Measurements from ENCODE around the gene GUCY2C.

GUCY2C gene

DNA sequence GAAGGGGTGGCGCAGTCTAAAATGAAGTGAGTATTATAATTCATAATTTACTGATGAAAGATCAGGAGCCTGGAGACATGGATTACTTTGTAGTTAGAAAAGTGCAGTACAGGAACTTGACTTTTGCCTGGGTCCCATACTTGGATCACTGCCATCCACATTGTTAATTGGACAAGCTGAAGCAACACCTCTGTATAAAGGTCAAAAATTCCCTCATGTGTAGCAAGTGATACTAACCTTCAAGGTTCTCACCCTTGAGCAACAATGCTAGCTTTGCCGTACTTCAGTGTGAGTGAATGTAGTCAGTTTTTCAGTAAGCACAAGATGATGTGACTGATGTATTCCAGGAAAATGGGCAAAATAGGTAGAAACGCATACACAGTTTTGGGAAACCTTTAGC lies 84.1 kb downstream of the GUCY2C start:
- H3K27ac ChIP-seq, result no peak overlapping the region
- in situ Hi-C loops (cut with HindIII; ENCODE audit: low pct_ligation_motif_present, low sequenced_read_pairs), result no loop called here
- TF ChIP-seq, protein P1, sequence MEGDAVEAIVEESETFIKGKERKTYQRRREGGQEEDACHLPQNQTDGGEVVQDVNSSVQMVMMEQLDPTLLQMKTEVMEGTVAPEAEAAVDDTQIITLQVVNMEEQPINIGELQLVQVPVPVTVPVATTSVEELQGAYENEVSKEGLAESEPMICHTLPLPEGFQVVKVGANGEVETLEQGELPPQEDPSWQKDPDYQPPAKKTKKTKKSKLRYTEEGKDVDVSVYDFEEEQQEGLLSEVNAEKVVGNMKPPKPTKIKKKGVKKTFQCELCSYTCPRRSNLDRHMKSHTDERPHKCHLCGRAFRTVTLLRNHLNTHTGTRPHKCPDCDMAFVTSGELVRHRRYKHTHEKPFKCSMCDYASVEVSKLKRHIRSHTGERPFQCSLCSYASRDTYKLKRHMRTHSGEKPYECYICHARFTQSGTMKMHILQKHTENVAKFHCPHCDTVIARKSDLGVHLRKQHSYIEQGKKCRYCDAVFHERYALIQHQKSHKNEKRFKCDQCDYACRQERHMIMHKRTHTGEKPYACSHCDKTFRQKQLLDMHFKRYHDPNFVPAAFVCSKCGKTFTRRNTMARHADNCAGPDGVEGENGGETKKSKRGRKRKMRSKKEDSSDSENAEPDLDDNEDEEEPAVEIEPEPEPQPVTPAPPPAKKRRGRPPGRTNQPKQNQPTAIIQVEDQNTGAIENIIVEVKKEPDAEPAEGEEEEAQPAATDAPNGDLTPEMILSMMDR (IDR thresholded peaks at IDR 0.05; ENCODE audit: low read depth, low read length, missing control alignments), result no peak

DNA sequence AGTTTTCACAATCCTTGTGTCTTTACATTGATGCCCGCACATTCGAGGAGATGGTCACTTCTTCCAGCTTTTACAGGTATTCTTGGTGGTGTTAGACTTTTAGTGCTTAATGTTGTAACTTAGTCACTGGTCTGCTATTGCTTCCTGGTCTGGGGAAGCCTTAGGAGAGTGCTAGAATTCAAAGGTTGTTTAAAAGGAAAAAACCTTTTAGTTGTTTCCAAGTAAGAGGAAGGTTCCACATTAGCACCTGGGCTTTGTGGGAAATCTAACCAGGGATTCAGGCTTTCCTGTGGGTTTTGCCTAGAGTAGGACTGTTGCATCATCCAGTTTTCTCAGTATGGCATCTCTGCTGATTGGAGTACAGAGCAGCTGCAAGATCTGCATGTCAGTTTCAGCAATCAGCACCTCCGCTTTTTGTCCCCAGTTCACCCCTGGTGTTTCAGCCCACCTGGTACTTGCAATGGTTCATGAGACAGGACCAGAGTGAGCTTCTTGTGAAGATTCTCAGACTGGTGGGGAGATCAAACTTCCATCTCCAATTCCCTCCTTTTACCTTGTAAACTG lies 84.7 kb downstream of the GUCY2C start:
- in situ Hi-C loops (cut with HindIII; ENCODE audit: low pct_ligation_motif_present, low sequenced_read_pairs), result no loop called here
- no peak for DNase-seq
- Histone ChIP-seq H3K27ac (no peak overlapping the region), H3K27me3 (replicated peaks) (no peaks in the 10 kb centered on the region), H3K36me3 (replicated peaks) (no peaks in the 10 kb centered on the region), H3K4me3 (ENCODE audit: low read depth, low read length) (no peak overlapping the region)
- TF ChIP-seq, protein P1 (IDR thresholded peaks at IDR 0.05; ENCODE audit: low read depth, low read length, missing control alignments), result no peak

More for the DNA sequence above, 84.1 kb downstream of the GUCY2C start:
- Histone ChIP-seq H3K36me3 (replicated peaks) (no peaks in the 10 kb centered on the region), H3K4me3 (ENCODE audit: low read depth, low read length) (no peak overlapping the region), H3K27me3 (replicated peaks) (no peaks in the 10 kb centered on the region)
- no peak for DNase-seq

DNA sequence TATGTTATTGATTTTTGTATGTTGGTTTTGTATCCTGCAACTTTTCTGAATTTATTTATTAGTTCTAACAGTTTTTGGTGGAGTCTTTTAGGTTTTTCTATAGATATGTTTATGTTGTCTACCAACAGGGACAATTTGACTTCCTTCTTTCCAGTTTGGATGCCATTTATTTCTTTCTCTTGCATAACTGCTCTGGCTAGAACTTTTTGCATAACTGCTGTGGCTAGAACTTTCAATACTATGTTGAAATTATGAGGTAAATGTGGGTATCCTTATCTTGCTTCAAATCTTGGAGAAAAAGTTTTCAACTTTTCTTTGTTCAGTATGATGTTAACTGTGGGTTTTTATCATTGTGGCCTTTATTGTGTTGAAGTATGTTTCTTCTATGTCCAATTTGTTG lies 88.8 kb downstream of the GUCY2C start:
- H3K27me3 ChIP-seq (replicated peaks), result no peaks in the 10 kb centered on the region
- no peak overlapping the region for H3K27ac ChIP-seq
- no peak for DNase-seq
- H3K36me3 ChIP-seq (replicated peaks), result no peaks in the 10 kb centered on the region
- no peak overlapping the region for H3K4me3 ChIP-seq (ENCODE audit: low read depth, low read length)
- TF ChIP-seq, protein P1 (IDR thresholded peaks at IDR 0.05; ENCODE audit: low read depth, low read length, missing control alignments), result no peak
- in situ Hi-C loops (cut with HindIII; ENCODE audit: low pct_ligation_motif_present, low sequenced_read_pairs), result no loop called here

DNA sequence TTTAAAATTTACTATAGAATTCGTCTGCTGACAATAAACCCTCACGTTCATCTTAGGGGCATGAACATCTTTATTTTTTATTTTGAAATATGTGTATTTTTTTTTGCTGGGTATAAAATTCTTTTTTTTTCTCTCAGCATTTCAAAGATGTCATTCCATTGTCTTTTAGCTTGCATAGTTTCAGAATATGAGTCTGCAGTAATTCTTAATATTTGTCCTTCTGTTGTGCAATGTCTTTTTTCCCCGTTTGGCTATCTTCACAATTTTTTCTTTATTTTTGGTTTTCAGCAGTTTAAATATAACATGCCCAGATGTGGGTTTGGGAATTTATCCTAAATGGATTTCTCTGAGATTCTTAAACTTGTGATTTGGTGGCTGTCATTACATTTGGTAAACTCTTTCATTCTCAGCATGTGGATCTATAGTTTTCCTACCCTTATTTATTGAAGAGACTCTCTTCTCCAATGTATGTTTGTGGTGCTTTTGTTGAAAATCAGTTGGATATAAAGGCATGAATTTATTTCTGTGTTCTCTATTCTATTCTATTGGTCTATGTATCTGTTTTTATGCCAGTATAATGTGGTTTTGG lies 90.9 kb downstream of the GUCY2C start:
- DNase-seq, result no peak
- Histone ChIP-seq H3K36me3 (replicated peaks) (no peaks in the 10 kb centered on the region), H3K27me3 (replicated peaks) (no peaks in the 10 kb centered on the region), H3K4me3 (ENCODE audit: low read depth, low read length) (no peak overlapping the region), H3K27ac (no peak overlapping the region)
- TF ChIP-seq, protein P1 (IDR thresholded peaks at IDR 0.05; ENCODE audit: low read depth, low read length, missing control alignments), result no peak
- in situ Hi-C loops (cut with HindIII; ENCODE audit: low pct_ligation_motif_present, low sequenced_read_pairs), result no loop called here

DNA sequence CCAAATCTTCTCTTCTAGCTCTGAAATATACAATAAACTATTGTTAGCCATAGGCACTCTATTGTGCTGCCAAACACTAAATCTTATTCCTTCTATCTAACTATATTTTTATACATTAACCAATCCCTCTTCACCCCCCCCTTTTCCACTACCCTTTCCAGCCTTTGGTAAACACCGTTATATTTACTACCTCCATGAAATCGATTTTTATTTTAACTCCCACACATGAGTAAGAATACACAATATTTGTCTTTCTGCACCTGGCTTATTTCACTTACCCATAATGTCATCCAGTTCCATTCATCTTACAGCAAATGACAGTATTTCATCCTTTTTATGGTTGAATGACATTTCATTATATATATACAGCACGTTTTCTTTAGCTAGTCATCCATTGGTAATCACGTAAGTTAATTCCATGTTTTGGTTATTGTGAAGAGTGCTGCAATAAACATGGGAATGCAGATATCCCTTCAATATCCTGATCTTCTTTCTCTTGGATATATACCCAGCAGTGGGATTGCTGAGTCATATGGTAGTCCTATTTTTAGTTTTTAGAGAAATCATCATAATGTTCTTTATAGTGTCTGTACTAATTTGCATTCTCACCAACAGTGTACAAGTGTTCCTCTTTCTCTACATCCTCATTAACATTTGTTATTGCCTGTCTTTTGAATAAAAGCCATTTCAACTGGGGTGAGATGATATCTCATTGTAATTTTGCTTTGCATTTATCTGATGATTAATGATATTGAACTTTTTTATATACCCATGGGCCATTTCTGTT lies 94.5 kb downstream of the GUCY2C start:
- Histone ChIP-seq H3K4me3 (ENCODE audit: low read depth, low read length) (no peak overlapping the region), H3K36me3 (replicated peaks) (no peaks in the 10 kb centered on the region), H3K27ac (no peak overlapping the region), H3K27me3 (replicated peaks) (no peaks in the 10 kb centered on the region)
- no peak for DNase-seq
- in situ Hi-C loops (cut with HindIII; ENCODE audit: low pct_ligation_motif_present, low sequenced_read_pairs), result no loop called here
- TF ChIP-seq, protein P1 (IDR thresholded peaks at IDR 0.05; ENCODE audit: low read depth, low read length, missing control alignments), result no peak
